Activated CD8-positive, alpha-beta memory T cell treated with anti-CD3 and anti-CD28 coated beads, Interleukin-2, amount 50 U/mL, for 1 hour (primary cell): ENCODE data around the gene SFSWAP.
"Not testable (repeated sequence)": the region's sequence is repeated elsewhere in the genome, so short reads cannot be mapped to it uniquely, and the experiment has no call there.

Source experiments
- DNase-seq: peaks from one replicate; pipeline ENCODE4 v3.0.0-alpha.2; 2020; ENCODE audit errors: extremely low read depth

Gene SFSWAP

GRCh38 chr12:131735476-131736445 is 24.9 kb downstream of the SFSWAP start:
- DNase-seq: no peak

DNA sequence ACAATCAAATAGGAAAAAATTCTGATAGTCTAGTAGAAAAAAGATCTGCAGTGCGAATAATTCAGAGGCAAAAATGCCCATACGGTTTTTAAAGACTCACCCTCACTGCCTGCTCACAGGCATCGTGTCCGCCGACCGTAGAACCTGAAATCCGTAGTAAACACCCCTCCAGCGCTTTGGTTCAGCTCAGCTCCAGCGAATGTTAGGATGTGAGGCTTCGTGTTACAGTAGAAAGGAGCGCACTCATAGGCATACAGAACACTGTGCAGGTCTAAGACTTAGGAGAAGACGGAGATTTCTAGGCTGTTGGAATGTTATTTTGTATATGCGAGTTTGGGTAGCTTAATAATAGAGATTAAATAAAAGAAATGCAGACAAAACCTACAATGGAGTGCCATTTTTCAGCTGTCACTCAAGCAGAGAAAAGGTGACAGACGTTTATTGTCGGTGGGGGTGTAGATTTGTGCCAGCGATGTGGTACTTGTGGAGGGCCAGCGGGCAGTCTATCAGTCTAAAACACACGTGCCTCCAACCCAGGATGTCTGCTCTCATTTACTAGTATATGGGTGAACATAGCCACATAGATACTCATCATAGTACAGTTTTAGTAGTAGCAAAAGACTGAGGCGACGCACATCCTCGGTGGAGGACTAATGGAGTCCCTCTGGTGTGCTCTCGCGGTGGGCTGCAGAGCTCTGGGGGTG is 25.7 kb downstream of the SFSWAP start:
- DNase-seq: no peak

DNA sequence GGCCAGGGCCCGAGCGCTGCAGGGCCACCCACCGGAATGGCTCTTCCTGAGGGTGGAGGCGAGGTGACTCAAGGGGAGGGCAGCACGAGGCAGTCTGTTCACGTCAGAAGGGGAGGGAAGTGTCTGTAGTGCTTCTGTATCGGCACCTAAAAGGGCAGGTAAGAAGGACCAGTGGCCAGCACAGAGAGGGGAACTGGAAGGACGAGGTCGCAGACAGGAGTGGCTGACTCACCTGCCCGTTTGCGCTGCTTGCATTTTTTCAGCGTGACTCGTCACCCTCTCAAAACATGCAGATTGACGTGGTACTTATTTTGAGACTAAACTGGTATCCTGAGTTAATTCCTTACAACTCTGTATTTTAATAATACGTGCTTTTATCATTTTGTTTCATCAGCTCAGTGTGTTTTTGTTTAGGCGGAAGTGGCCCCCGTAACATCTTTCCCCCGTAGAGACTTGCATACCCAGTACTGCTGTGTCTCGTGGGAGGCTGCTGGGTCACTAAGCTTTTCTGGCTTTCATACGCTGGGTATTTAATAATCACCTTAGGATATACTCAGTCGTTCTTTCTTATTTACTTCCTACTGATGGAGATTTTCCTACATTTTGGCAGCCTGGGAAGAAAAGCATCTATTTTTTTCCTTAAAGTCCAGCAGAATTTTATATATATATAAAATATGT is 26.4 kb downstream of the SFSWAP start:
- no peak for DNase-seq

GRCh38 chr12:131738196-131738595 is 27.3 kb downstream of the SFSWAP start:
- no peak for DNase-seq

DNA sequence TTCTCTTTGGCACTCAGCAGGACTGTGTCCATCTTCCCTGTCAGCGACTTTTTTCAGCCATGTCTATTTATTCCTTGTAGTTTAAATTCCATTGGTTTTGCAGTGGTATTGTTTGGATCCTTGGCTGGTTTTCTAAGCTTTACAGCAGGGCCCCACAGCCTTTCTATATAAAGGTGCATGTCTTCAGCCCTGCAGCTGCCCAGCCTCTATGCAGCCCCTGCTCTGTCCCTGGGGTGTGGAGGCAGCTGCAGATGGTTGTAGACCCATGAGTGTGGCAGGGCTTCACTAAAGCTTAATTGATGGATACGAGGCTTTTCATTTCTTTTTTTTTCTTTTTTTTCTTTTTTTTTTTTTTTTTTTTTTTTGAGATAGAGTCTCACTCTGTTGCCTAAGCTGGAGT is 29.7 kb downstream of the SFSWAP start:
- no peak for DNase-seq

GRCh38 chr12:131742761-131743160 is 31.9 kb downstream of the SFSWAP start:
- DNase-seq: not testable (repeated sequence)

DNA sequence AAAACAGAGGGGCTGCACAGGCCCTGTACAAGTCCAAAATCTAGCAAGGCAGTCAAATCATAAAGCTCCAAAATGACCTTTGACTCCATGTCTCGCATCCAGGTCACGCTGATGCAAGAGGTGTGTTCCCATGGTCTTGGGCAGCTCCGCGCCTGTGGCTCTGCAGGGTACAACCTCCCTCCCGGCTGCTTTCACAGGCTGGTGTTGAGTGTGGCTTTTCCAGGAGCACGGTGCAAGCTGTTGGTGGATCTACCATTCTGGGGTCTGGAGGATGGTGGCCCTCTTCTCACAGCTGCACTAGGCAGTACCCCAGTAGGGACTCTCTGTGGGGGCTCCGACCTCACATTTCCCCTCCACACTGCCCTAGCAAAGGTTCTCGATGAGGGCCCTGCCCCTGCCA is 32.5 kb downstream of the SFSWAP start:
- DNase-seq: not testable (repeated sequence)

GRCh38 chr12:131743880-131744279 is 33.0 kb downstream of the SFSWAP start:
- not testable (repeated sequence) for DNase-seq

GRCh38 chr12:131744675-131745074 is 33.8 kb downstream of the SFSWAP start:
- DNase-seq: not testable (repeated sequence)

GRCh38 chr12:131745706-131746105 is 34.8 kb downstream of the SFSWAP start:
- DNase-seq: no peak

DNA sequence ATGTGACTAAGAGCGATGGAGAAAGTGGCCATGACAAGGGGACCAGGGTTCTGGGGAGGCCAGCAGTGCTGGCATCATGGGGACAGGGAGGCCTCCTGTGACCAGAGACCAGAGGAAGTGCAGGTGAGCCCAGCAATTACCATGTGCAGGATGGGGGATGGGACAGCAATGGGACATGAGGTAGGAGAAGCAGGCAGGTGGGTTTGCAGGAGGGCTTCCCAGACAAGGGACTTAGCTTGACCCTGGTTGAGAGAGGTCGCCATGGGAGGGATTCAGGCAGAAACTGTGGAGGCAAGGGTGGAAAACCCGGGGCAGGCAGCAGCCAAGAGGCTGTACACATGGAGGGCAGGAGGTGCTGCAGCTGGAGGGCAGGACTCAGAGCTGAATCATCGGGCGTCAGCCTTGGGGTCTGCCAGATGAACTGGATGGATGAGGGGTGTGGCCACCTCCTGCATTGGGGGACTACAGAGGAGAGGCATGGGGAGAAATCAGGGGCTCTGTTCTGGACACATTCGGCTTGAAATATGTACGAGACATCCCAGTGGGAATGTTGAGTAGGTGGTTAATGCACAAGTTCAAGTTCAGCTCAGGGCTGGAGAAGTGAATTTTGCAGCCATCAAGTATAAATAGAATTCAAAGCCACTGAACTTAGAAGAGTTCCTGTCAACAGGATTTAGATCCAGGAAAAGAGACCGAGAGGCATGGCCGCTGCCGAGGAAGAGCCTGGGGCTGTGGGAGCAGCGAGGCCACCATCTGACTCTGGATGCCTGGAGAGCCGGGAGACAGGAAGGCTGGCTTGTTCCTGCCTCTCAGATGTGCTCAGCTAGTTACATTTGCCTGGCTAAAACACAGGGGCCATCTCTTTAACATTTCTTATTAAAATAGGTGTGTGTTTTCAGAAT is 36.6 kb downstream of the SFSWAP start:
- DNase-seq: no peak

GRCh38 chr12:131749618-131750315 is 38.9 kb downstream of the SFSWAP start:
- no peak for DNase-seq

DNA sequence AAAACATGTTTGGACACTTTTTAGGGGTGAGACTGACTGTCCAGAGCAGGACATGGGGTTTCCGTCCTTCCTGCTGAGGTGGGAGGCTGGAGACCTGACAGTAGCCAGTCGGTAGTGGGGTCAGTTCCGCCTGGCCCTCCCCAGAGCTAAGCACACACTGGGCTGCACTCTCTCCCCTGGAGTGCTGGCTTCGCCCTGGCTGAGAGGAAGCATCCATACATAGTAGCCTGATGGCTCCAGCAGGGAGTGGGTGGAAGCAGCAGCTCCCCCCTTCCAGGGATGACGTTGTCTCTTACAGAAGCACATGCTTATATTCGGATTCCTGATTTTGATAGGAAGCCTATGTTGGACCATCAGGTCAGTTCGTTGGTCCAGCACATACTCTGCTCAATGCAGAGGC is 40.4 kb downstream of the SFSWAP start:
- no peak for DNase-seq

DNA sequence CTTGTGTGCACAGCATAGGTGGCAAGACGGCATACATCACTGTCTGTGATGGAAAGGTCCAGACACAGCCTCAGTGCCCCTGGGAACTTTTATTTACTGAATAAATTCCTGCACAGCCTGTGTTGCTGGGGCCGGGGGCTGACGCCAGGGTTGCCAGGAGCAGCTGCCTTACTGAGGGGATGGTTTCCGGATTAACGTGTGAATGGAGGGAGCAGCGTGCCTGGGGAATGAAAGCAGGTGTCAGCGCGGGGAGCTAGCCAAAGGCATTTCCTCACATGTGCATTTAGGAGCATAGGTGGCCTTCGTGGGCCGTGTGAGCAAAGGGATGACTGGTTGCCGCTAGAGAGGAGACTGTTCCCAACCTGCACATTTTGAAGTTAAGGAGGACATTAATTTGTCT is 41.6 kb downstream of the SFSWAP start:
- DNase-seq: no peak

DNA sequence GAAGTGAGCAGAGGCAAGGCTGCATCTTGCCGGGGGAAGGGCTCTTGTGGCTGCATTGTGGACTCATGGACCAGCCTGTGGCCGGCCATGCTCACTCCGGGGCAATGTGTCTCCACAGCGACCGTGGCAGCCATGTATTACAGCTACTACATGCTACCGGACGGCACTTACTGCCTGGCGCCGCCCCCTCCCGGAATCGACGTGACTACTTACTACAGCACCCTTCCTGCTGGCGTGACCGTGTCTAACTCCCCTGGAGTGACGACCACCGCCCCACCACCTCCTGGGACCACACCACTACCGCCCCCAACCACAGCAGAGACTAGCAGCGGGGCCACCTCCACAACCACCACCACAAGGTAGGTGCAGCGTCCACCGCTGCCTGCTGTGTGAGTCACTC is 42.1 kb downstream of the SFSWAP start:
- no peak for DNase-seq

- no peak for DNase-seq
These were observed 42.9 kb downstream of the SFSWAP start for GRCh38 chr12:131753757-131754156.

DNA sequence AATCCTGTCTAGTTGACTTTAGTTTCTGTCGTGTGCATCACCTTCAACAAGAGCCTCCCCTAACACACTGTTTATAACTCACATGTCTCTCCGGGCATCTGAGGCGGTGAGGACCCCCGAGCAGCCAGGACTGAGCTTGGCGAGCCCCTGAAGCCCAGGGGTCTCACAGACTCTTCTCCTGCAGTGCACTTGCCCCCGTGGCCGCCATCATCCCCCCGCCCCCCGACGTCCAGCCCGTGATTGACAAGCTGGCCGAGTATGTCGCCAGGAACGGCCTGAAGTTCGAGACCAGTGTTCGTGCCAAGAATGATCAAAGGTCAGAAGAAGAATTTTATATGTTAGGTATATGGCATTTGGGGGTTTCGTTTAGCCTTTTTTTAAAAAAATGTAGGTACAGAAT is 43.3 kb downstream of the SFSWAP start:
- no peak for DNase-seq

DNA sequence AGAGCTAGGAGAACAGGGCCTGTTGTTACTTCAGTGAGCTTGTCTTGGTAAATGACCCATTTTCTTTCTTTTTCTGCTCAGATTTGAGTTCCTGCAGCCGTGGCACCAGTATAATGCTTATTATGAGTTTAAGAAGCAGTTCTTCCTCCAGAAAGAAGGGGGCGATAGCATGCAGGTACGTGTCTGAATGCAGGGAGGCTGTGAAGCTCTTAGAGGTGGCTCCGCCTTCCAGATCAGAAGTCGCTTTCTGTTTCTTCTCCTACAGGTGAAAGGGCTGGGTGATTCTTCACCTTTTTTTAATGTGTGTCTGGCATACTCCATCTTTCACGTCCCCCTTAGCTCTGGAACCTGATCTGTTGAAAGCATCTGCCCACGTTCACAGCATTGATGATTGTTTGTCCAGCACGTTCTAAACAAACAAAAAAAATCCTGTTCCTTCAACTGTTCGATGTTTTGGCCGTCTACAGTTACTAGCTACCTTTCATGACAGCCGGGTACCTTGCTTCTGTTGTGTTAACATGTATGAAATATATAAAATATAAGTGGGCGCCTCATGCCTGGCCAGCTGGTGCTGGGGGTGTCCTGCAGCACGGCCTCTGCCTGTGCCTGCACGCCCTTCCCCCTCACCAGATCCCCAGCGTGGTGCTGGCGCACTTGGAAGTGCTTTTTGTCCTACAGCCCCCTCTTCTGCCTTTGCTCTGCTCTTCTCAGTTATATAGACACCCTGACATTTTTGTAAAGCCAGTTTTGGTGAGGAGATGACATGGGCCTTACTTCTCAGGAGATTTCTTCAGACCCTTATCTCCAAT is 44.6 kb downstream of the SFSWAP start:
- DNase-seq: no peak

GRCh38 chr12:131756441-131756840 is 45.6 kb downstream of the SFSWAP start:
- DNase-seq: no peak

DNA sequence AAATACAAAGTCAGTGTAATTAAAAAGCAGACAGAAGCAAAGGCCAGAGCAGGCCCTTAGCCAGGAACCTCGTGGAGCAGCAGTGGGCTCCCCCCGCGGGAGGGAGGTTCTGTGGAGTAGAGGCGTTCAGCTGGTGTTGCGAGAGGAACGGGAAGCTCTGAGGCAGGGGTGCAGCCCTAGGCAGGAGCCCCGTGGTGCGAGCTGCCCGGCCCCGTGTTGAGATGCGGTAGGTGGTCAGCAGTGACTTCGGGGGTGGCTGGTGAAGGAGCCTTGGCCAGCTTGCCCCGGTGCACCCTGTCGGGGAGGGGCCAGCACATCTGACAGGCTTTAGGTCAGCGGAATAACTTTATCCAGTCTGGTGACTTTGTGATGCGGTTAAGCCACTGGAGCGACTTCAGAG is 46.2 kb downstream of the SFSWAP start:
- no peak for DNase-seq
